Middle frontal gyrus (tissue), 1 donor: ENCODE results near the gene GREB1.

Experiments
- DNase-seq: peaks from one replicate; pipeline ENCODE4 v3.0.0-alpha.2; 2015; ENCODE audit warnings: low spot score; ENCODE audit errors: extremely low spot score

The GREB1 gene

GRCh38 chr2:11602563-11603204 lies 68.8 kb downstream of the GREB1 start:
- DNase-seq = no peak

- no peak for DNase-seq
Measured at GRCh38 chr2:11610624-11611242, 76.9 kb downstream of the GREB1 start.

GRCh38 chr2:11611251-11611650 lies 77.4 kb downstream of the GREB1 start:
- no peak for DNase-seq

- no peak for DNase-seq
Measured at GRCh38 chr2:11612553-11613215, 78.8 kb downstream of the GREB1 start.

GRCh38 chr2:11613297-11613696 lies 79.5 kb downstream of the GREB1 start:
- no peak for DNase-seq

DNA sequence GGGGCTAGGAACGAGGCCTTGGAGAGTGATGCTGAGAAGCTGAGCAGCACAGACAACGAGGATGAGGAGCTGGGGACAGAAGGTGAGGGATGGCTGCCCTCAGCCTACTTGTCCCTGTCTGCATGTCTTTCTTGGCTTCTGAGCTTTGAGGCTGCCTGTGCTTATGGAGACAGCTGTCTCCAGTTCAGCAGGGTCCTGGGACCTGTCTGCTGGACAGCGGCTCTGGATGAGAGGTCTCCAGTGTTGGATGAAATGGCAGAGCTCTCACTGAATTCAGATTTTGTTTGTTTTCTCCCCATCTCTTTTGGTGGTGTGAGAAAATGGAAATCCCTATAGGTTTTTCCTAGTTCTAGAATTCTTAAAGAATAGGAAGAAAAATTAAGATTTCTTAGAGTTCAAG lies 81.4 kb downstream of the GREB1 start:
- DNase-seq = no peak

GRCh38 chr2:11616097-11616687 lies 82.3 kb downstream of the GREB1 start:
- no peak for DNase-seq

- DNase-seq = no peak
Measured at GRCh38 chr2:11616851-11617415, 83.1 kb downstream of the GREB1 start.

DNA sequence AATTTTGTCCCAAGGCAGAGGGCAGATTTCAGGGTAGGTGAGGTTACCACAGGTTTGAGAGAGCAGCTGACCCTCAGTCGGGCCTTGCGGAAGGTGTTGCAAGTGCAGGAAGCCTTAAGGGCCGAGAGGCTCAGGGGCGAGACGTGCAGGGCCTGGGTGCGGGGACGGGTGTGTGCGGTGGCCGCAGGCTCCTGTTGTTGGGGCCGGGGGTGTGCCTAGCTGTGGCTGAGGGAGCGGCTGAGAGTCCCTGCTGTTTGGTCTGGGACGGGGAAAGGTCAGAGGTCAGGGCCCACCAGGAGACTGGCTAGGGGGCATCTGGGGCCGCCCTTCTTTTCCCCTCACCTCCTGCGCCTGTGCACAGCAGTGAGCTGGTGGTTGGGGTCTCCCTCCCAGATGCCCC lies 83.7 kb downstream of the GREB1 start:
- no peak for DNase-seq

DNA sequence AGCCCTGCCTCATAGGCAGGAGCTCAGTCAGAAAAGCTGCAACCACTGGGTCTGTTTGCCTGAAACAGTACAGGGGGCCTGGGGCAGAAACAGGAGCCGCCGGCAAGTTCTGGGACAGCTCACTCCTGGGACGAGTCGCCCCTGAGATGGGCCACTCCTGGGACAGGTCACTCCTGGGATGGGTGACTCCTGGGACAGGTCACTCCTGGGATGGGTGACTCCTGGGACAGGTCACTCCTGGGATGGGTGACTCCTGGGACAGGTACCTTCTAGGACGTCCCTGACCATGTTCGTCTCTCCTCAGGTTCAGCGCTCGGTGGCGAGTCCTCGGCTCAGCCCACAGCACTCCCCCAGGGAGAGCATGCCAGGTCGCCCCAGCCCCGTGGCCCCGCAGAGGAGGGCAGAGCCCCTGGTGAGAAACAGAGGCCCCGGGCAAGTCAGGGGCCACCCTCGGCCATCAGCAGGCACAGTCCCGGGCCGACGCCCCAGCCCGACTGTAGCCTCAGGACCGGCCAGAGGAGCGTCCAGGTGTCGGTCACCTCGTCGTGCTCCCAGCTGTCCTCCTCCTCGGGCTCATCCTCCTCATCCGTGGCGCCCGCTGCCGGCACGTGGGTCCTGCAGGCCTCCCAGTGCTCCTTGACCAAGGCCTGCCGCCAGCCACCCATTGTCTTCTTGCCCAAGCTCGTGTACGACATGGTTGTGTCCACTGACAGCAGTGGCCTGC lies 84.3 kb downstream of the GREB1 start:
- no peak for DNase-seq

GRCh38 chr2:11618708-11619062 lies 84.8 kb downstream of the GREB1 start:
- DNase-seq = no peak

- peak; percentile 3 for DNase-seq
Measured at GRCh38 chr2:11621410-11621809, 87.6 kb downstream of the GREB1 start.

- no peak for DNase-seq
Measured at GRCh38 chr2:11622611-11623010, 88.8 kb downstream of the GREB1 start.

DNA sequence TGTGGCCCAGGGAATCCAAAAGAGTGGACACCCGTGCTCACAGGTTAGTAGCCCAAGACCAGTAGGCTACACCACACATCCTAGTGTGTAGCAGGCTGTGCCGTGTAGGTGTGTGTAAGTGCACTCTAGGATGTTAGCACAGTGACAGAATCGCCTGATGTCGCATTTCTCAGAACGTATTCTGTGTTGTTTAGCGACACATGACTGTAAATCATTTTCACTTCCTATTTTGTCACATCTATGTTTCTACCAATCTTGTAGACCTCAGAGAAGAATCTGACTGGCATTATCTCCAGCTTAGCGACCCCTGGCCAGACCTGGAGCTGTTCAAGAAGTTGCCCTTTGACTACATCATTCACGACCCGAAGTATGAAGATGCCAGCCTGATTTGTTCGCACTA lies 91.0 kb downstream of the GREB1 start:
- no peak for DNase-seq

DNA sequence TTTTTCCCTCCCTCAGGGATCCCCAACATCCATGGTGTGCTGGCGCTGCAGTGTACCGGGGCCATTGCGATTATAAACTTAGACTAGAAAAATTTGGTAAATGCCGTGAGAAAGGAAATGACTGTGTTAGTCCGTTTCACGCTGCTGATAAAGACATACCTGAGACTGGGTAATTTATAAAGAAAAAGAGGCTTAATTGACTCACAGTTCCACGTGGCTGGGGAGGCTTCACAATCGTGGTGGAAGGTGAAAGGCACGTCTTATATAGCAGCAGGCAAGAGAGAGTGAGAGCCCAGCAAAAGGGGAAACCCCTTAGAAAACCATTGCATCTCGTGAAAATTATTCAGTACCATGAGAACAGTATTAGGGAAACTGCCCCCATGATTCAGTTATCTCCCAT lies 91.8 kb downstream of the GREB1 start:
- DNase-seq = no peak

- DNase-seq = no peak
Measured at GRCh38 chr2:11628675-11629074, 94.8 kb downstream of the GREB1 start.

GRCh38 chr2:11629215-11629614 lies 95.4 kb downstream of the GREB1 start:
- DNase-seq = no peak

- no peak for DNase-seq
Measured at GRCh38 chr2:11629851-11630250, 96.0 kb downstream of the GREB1 start.

- DNase-seq = no peak
Measured at GRCh38 chr2:11630855-11631254, 97.0 kb downstream of the GREB1 start.

DNA sequence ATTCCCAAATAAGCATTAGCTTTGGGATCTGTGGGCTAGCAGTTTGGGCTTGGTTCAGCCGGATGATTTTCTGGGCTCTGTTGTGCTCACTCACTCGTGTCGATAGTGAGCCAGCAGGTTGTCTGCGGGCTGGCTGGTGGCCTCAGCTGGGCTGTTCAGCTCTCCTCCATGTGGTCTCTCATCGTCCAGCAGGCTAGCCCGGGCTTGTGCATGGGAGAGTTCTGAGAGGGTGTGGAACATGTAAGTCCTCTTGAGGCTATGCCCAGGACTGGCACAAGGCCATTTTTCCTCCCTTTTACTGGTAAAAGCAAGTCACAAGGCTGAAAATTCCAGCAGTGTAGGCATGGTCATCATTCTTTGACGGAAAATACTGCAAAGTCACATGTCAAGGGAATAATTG lies 97.6 kb downstream of the GREB1 start:
- DNase-seq = no peak

DNA sequence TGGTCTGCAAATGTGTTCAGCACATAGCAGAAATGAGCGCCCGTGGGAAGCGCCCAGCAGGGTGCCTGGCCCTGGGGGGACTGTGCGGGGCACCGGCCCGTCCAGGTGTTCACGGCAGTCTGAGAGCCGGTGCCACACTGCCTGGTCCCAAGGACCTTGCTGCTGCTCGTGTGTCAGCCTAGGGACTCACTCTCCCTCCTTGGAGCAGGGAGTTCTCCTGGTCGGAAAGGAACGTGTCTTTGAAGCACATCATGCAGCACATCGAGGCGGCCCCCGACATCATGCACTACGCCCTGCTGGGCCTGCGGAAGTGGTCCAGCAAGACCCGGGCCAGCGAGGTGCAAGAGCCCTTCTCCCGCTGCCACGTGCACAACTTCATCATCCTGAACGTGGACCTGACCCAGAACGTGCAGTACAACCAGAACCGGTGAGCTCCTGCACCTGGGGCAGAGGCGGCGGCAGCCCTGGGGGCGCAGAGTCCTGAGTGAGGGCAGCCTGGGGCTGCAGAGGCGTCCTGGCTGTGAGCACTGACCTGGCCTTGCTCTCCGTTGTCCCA lies 100.2 kb downstream of the GREB1 start:
- no peak for DNase-seq
